Activated gamma-delta T cell treated with anti-CD3 and anti-CD28 coated beads, Interleukin-2, amount 50 U/mL, for 16 hours (primary cell): ENCODE data around the gene NOP58.
"Not testable (repeated sequence)": the region's sequence is repeated elsewhere in the genome, so short reads cannot be mapped to it uniquely, and the experiment has no call there.

Experiments used
- DNase-seq: peaks from one replicate; pipeline ENCODE4 v3.0.0-alpha.2; 2020; ENCODE audit warnings: low read depth

The NOP58 gene

GRCh38 chr2:202306034-202306433 lies 40.5 kb downstream of the NOP58 start:
- no peak for DNase-seq

GRCh38 chr2:202307690-202308089 lies 42.1 kb downstream of the NOP58 start:
- no peak for DNase-seq

- DNase-seq: no peak
These were observed 46.3 kb downstream of the NOP58 start for GRCh38 chr2:202311823-202312388.

- DNase-seq: no peak
These were observed 48.6 kb downstream of the NOP58 start for GRCh38 chr2:202314116-202314515.

- DNase-seq: no peak
These were observed 51.7 kb downstream of the NOP58 start for GRCh38 chr2:202317080-202317857.

- DNase-seq: not testable (repeated sequence)
These were observed 54.8 kb downstream of the NOP58 start for GRCh38 chr2:202320362-202320761.

- no peak for DNase-seq
These were observed 56.9 kb downstream of the NOP58 start for GRCh38 chr2:202322435-202322834.

GRCh38 chr2:202327858-202328257 lies 62.3 kb downstream of the NOP58 start:
- DNase-seq: no peak

GRCh38 chr2:202335791-202336467 lies 70.4 kb downstream of the NOP58 start:
- DNase-seq: no peak

GRCh38 chr2:202337151-202337550 lies 71.6 kb downstream of the NOP58 start:
- DNase-seq: no peak

- no peak for DNase-seq
These were observed 72.3 kb downstream of the NOP58 start for GRCh38 chr2:202337706-202338346.

- no peak for DNase-seq
These were observed 73.7 kb downstream of the NOP58 start for GRCh38 chr2:202339071-202339870.

GRCh38 chr2:202344178-202344577 lies 78.6 kb downstream of the NOP58 start:
- DNase-seq: no peak

- DNase-seq: no peak
These were observed 80.6 kb downstream of the NOP58 start for GRCh38 chr2:202346180-202346579.
